Trophoblast cell (in vitro differentiated cells and primary cell): ENCODE measurements around the gene CKB. TPM values are rescaled to one million over a fixed set of nuclear protein-coding genes. Genes with fewer than 3 reads are reported as not detected.

Source experiments
- DNase-seq, 2 donors: peaks; one replicate each; pipeline ENCODE4 v3.0.0-alpha.2; 2016
- H2AFZ ChIP-seq: 2 replicates; pipeline ENCODE4 v1.6.1; 2013; ENCODE audit warnings: low read length, moderate library complexity, mild to moderate bottlenecking; ENCODE audit not compliant: insufficient read depth, poor library complexity
- H2AK5ac ChIP-seq: 2 replicates; pipeline ENCODE4 v1.6.1; 2013; ENCODE audit warnings: mild to moderate bottlenecking, low read length
- H2BK120ac ChIP-seq: 2 replicates; pipeline ENCODE4 v1.6.1; 2013; ENCODE audit warnings: low read length, mild to moderate bottlenecking, moderate library complexity; ENCODE audit not compliant: insufficient read depth, poor library complexity
- H2BK12ac ChIP-seq: 2 replicates; pipeline ENCODE4 v1.6.1; 2013; ENCODE audit warnings: mild to moderate bottlenecking, low read length, moderate library complexity
- H2BK5ac ChIP-seq: 2 replicates; pipeline ENCODE4 v1.6.1; 2013; ENCODE audit warnings: low read length, low read depth, moderate library complexity, mild to moderate bottlenecking; ENCODE audit not compliant: poor library complexity
- H3K14ac ChIP-seq: 2 replicates; pipeline ENCODE4 v1.6.1; 2013; ENCODE audit warnings: mild to moderate bottlenecking, low read length
- H3K18ac ChIP-seq: 2 replicates; pipeline ENCODE4 v1.6.1; 2013; ENCODE audit warnings: mild to moderate bottlenecking, low read length
- H3K23ac ChIP-seq: 2 replicates; pipeline ENCODE4 v1.6.1; 2013; ENCODE audit warnings: low read length
- H3K27ac ChIP-seq: 2 replicates; pipeline ENCODE4 v1.5.1; 2013; ENCODE audit warnings: low read depth, mild to moderate bottlenecking, inconsistent platforms, low read length, moderate library complexity
- H3K27me3 ChIP-seq: 2 replicates; pipeline ENCODE4 v1.6.1; 2013; ENCODE audit warnings: inconsistent platforms, mild to moderate bottlenecking, low read length, moderate library complexity; ENCODE audit not compliant: insufficient read depth
- H3K36me3 ChIP-seq, 2 experiments: 1 replicate in 1 of 2; 2 replicates in 1 of 2; pipeline ENCODE4 v1.6.1; 2013; ENCODE audit warnings: low read length in 2 of 2, mild to moderate bottlenecking in 2 of 2, moderate library complexity in 1 of 2; ENCODE audit not compliant: insufficient read depth in 2 of 2, control insufficient read depth in 1 of 2
- H3K4ac ChIP-seq: 2 replicates; pipeline ENCODE4 v1.6.1; 2013; ENCODE audit warnings: low read depth, mild to moderate bottlenecking, low read length, moderate library complexity
- H3K4me1 ChIP-seq, 2 experiments: 1 replicate in 1 of 2; 2 replicates in 1 of 2; pipeline ENCODE4 v1.6.1; 2013; ENCODE audit warnings: low read length in 2 of 2, mild to moderate bottlenecking in 2 of 2, moderate library complexity in 1 of 2; ENCODE audit not compliant: insufficient read depth in 2 of 2, control insufficient read depth in 1 of 2
- H3K4me2 ChIP-seq: 2 replicates; pipeline ENCODE4 v1.6.1; 2013; ENCODE audit warnings: inconsistent platforms, mild to moderate bottlenecking, low read length, moderate library complexity
- H3K4me3 ChIP-seq: 2 replicates; pipeline ENCODE4 v1.5.1; 2013; ENCODE audit warnings: mild to moderate bottlenecking, low read depth, low read length, inconsistent platforms
- H3K79me1 ChIP-seq: one replicate; pipeline ENCODE4 v1.6.1; 2013; ENCODE audit warnings: low read length
- H3K79me2 ChIP-seq: 2 replicates; pipeline ENCODE4 v1.6.1; 2013; ENCODE audit warnings: low read length, mild to moderate bottlenecking; ENCODE audit not compliant: control insufficient read depth, insufficient read depth, poor library complexity
- H3K9ac ChIP-seq: 2 replicates; pipeline ENCODE4 v1.6.1; 2013; ENCODE audit warnings: mild to moderate bottlenecking, low read length
- H3K9me3 ChIP-seq: 2 replicates; pipeline ENCODE4 v1.6.1; 2013; ENCODE audit warnings: low read depth, mild to moderate bottlenecking, control low read depth, inconsistent platforms, low read length; ENCODE audit not compliant: insufficient read depth
- H4K12ac ChIP-seq: 2 replicates; pipeline ENCODE4 v1.6.1; 2013; ENCODE audit warnings: low read depth, mild to moderate bottlenecking, low read length, moderate library complexity
- H4K8ac ChIP-seq: 2 replicates; pipeline ENCODE4 v1.6.1; 2013; ENCODE audit warnings: low read depth, mild to moderate bottlenecking, low read length, moderate library complexity
- H4K91ac ChIP-seq: one replicate; pipeline ENCODE4 v1.6.1; 2013; ENCODE audit warnings: low read depth, mild to moderate bottlenecking, low read length, moderate library complexity
- WGBS: extraction: QIAGEN DNeasy Blood & Tissue Kit; methylation state at CpG from one replicate; pipeline ENCODE4 v1.1.7; 2013; ENCODE audit warnings: missing lambda C conversion rate; ENCODE audit not compliant: insufficient read length, insufficient coverage; ENCODE audit errors: extremely low coverage; 5-methylcytosine and 5-hydroxymethylcytosine counted together
- polyA plus RNA-seq: library from polyadenylated mRNA; stranded (reverse); fragments of 200-250 nt; gene quantifications from 2 replicates; pipeline ENCODE4 v1.2.3, GENCODE V29; 2013

Gene CKB
- 102 and 110 TPM in 2 replicates for polyA plus RNA-seq

- Histone ChIP-seq H3K9me3 (peaks cover 4% of the 10 kb centered on the region), H3K4me3 (peak within 1 kb of the TSS; percentile 55), H2BK12ac (no peak within 1 kb of the TSS), H3K18ac (no peak within 1 kb of the TSS), H4K91ac (peak within 1 kb of the TSS; percentile 28), H2AFZ (peak within 1 kb of the TSS; percentile 60), H3K27ac (no peak within 1 kb of the TSS), H3K79me1 (no peaks in the 10 kb centered on the region), H3K27me3 (peaks cover 27% of the 10 kb centered on the region), H3K14ac (no peak within 1 kb of the TSS), H3K4me1 (peaks cover 14 to 16% of the 10 kb centered on the region in 2 experiments), H3K36me3 (peaks cover 0 to 2% of the 10 kb centered on the region in 2 experiments), H3K9ac (no peak within 1 kb of the TSS), H2BK120ac (no peak within 1 kb of the TSS), H4K12ac (peak within 1 kb of the TSS; percentile 6), H3K23ac (no peak within 1 kb of the TSS), H3K4me2 (peak within 1 kb of the TSS; percentile 83), H2AK5ac (no peak within 1 kb of the TSS), H3K79me2 (peaks cover 1% of the 10 kb centered on the region), H4K8ac (peak within 1 kb of the TSS; percentile 40), H3K4ac (no peak within 1 kb of the TSS), H2BK5ac (no peak within 1 kb of the TSS)
- no CpG with 5 or more reads among the region's 107 CpGs for WGBS
- DNase-seq: peak in 1 of 2 donors; percentile 50
Measured at GRCh38 chr14:103522649-103523574, at the start of gene CKB. Gene CKB, minus strand, starts transcription at chr14:103522830. Its CDS starts 337 bp downstream, at chr14:103522493.

- H3K14ac ChIP-seq: no peak overlapping the region
- H4K12ac ChIP-seq: no peak overlapping the region
- no peak overlapping the region for H3K23ac ChIP-seq
- no peaks in the 10 kb centered on the region for H3K79me1 ChIP-seq
- H3K4ac ChIP-seq: peak overlapping the region; percentile 58
- no peak overlapping the region for H3K4me2 ChIP-seq
- H3K27ac ChIP-seq: no peak overlapping the region
- no peak overlapping the region for H2BK12ac ChIP-seq
- no peaks in the 10 kb centered on the region for H3K27me3 ChIP-seq
- no peak overlapping the region for H2BK5ac ChIP-seq
- H3K4me3 ChIP-seq: no peak overlapping the region
- H4K91ac ChIP-seq: no peak overlapping the region
- no peak overlapping the region for H4K8ac ChIP-seq
- H3K9ac ChIP-seq: no peak overlapping the region
- no peak overlapping the region for H2AFZ ChIP-seq
- no peaks in the 10 kb centered on the region for H3K9me3 ChIP-seq
- H3K18ac ChIP-seq: peak overlapping the region; percentile 29
- H3K36me3 ChIP-seq: peaks cover 10 to 21% of the 10 kb centered on the region in 2 experiments
- no peak overlapping the region for H2BK120ac ChIP-seq
- no CpG with 5 or more reads among the region's 11 CpGs for WGBS
- H2AK5ac ChIP-seq: no peak overlapping the region
- peaks cover 4% of the 10 kb centered on the region for H3K79me2 ChIP-seq
- DNase-seq: no peak
- H3K4me1 ChIP-seq: peaks cover 2 to 4% of the 10 kb centered on the region in 2 experiments
Measured at GRCh38 chr14:103569408-103569807, 46.8 kb upstream of the CKB start.

- H4K12ac ChIP-seq: peak overlapping the region; percentile 62
- H3K36me3 ChIP-seq: peaks cover 6 to 18% of the 10 kb centered on the region in 2 experiments
- no peak overlapping the region for H3K14ac ChIP-seq
- DNase-seq: peak; percentile 12 to 57
- no peak overlapping the region for H2AK5ac ChIP-seq
- no peak overlapping the region for H2BK12ac ChIP-seq
- no peak overlapping the region for H2BK5ac ChIP-seq
- no peak overlapping the region for H3K27ac ChIP-seq
- H4K8ac ChIP-seq: no peak overlapping the region
- H3K79me1 ChIP-seq: no peaks in the 10 kb centered on the region
- no peak overlapping the region for H4K91ac ChIP-seq
- H3K4me3 ChIP-seq: no peak overlapping the region
- H3K18ac ChIP-seq: no peak overlapping the region
- H3K9me3 ChIP-seq: no peaks in the 10 kb centered on the region
- H2BK120ac ChIP-seq: no peak overlapping the region
- H3K4me2 ChIP-seq: no peak overlapping the region
- no peaks in the 10 kb centered on the region for H3K27me3 ChIP-seq
- whole genome bisulfite sequencing: no CpG with 5 or more reads among the region's 8 CpGs
- peaks cover 2 to 4% of the 10 kb centered on the region in 2 experiments for H3K4me1 ChIP-seq
- H3K23ac ChIP-seq: no peak overlapping the region
- no peak overlapping the region for H3K9ac ChIP-seq
- no peak overlapping the region for H3K4ac ChIP-seq
- no peak overlapping the region for H2AFZ ChIP-seq
- peaks cover 6% of the 10 kb centered on the region for H3K79me2 ChIP-seq
Measured at GRCh38 chr14:103568952-103569351, 46.3 kb upstream of the CKB start.

- Histone ChIP-seq H3K23ac (no peak overlapping the region), H2BK12ac (no peak overlapping the region), H3K79me1 (peaks cover 14% of the 10 kb centered on the region), H2BK5ac (no peak overlapping the region), H3K18ac (no peak overlapping the region), H3K27me3 (no peaks in the 10 kb centered on the region), H2AK5ac (no peak overlapping the region), H4K8ac (no peak overlapping the region), H3K79me2 (peaks cover 26% of the 10 kb centered on the region), H3K4me1 (peaks cover 4 to 9% of the 10 kb centered on the region in 2 experiments), H2AFZ (no peak overlapping the region), H3K9ac (no peak overlapping the region), H3K27ac (no peak overlapping the region), H4K91ac (no peak overlapping the region), H3K4me3 (no peak overlapping the region), H3K14ac (no peak overlapping the region), H4K12ac (no peak overlapping the region), H3K36me3 (peaks cover 13 to 15% of the 10 kb centered on the region in 2 experiments), H2BK120ac (no peak overlapping the region), H3K4ac (peak overlapping the region; percentile 84), H3K9me3 (no peaks in the 10 kb centered on the region), H3K4me2 (peak overlapping the region; percentile 73)
- DNase-seq: no peak
- WGBS: no CpG with 5 or more reads among the region's 21 CpGs
Measured at GRCh38 chr14:103563844-103564505, 41.3 kb upstream of the CKB start.
